Umbilical cord (tissue), 2 donors: ENCODE measurements around the gene FAM20B. TPM values are rescaled to one million over a fixed set of nuclear protein-coding genes. Genes with fewer than 3 reads are reported as not detected.

Experiments
- DNase-seq: peaks from one replicate; pipeline ENCODE4 v3.0.0-alpha.2; 2015; ENCODE audit warnings: low spot score
- total RNA-seq: library from RNA; depleted of rRNA; stranded (reverse); fragments of >200 nt; gene quantifications from one replicate; pipeline ENCODE4 v1.2.3, GENCODE V29; 2014; ENCODE audit warnings: low replicate concordance; ENCODE audit not compliant: insufficient read depth

Gene FAM20B
- total RNA-seq, 1 donor from 2014 or later, result 31.1 TPM

DNA sequence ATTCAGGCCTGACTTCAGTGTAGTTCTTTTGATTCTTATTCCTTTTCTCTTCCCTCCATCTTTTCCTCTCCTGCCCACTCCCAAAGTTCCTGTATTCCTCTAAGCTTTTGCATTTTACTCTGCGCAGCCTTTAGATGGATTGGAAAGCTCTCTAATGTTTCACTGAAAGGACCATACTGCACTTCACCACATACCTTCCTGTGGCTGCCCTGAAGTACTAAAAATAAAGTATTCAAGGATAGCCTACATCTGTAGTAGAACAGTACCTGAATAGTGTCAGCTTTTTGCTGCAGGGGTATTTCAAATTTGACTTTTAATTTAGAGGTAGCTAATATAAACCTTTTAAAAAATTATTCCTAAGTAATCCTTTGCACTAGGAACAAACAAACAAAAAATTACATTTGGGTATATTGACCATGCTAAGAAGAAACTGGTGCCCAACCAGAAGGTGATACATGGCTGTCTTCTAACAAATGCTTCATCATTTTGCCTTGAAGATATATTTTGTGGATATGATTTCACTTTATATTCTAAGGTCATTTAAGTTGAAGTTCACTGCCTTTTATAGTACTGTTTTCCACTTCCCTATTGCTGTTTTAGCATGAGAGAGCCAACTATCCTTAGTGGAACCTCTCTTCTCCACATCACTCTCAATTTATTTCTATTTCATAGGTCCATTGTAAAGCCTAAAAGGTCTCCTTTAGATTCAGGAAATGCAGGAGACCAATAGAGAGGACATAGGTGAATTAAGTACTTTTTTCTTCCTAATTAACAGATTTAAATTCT lies 22.8 kb downstream of the FAM20B start:
- no peak for DNase-seq

DNA sequence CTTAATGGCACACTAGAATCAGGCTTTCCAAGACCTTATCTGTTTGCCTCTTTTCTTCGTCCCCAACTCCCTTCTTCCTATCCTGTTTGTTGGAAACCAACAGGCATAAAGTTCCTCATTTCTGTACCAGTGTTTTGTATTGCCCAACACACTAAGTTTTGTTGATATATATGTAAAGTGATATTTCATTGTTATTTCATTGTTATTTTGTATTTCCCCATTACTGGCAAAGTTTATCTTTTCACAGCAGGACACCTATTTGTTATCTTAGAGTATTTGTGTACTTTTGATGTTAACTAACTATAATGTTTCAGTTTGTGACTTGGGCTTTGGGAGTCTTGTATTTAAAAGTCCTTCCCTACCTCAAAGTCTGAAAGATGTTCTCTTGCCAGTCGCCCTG lies 27.1 kb downstream of the FAM20B start:
- no peak for DNase-seq

DNA sequence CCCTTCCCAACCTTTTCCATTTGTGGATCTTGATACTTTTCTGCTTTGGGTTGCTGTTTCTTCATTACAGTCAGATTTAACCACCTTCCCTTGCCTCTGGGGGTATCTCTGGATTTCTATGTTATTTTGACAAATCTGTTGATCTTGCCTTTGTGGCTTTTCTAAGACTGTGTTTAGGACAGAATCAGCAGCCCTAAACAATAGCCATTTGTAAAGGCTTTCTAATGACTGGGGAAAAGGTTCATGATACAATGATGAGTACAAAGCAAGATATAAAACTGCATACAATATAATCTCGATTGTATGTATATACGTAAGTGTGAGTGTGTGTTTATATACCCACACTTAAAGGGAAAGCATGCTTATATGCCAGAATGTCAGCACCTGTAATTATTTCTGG lies 27.8 kb downstream of the FAM20B start:
- no peak for DNase-seq

DNA sequence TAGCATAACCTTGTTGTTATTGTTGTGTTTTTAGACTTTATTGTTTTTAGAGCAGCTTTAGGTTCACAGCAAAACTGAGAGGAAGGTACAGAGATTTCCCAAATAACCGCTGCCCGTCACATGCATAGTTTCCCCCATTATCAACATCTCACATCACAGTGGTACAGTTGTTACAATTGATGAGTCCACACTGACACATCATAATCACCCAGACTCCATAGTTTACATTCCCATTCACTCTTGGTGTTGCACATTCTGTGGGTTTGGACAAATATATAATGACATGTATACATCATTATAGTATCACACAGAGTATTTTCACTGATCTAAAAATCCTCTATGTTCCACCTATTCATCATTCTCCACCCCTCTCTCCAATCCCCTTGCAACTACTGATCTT lies 30.2 kb downstream of the FAM20B start:
- no peak for DNase-seq

DNA sequence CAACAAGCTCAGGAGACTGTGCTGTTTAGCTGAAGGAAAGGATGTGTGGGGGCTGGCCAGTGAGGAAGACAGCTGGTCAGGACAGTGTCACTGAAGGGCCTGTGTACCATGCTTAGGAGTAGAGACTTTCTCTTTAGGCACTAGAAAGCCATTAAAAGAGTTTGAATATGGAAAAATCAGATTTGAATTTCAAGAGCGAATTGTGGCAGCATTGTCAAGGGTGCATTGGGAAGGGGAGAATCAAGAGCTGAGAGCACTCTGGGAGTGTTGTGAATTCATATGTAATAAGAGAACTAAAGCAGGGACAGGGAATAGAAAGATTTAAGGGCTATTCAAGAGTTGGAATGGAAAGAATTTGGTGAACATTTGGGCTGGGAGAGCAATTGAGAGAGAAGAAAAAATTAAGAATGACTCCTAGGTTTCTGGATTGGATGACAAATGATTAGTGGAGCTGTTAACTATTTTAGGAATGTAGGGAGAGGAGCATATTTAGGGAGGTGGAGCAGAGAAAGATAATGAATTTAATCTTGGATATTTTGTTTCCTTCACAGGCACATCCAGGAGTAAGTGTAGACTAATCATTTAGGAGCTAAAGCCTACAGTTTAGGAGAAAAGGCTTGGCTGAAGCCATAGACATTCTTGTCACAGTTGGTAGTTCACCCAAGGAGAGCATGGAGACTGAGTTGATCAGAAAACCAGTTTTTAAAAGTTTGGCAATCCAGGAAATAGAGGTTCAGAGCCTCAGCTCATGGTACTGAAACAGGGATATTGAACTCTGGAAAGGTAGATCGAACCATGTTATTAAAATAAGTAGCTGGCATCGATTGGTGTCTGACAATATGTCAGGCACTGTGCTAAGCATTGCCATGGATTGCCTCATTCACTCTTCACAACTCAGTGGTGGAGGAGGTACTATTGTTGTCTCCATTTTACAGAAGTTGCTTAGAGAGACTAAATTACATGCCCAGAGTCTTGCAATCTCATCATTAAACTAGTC lies 33.1 kb downstream of the FAM20B start:
- no peak for DNase-seq

DNA sequence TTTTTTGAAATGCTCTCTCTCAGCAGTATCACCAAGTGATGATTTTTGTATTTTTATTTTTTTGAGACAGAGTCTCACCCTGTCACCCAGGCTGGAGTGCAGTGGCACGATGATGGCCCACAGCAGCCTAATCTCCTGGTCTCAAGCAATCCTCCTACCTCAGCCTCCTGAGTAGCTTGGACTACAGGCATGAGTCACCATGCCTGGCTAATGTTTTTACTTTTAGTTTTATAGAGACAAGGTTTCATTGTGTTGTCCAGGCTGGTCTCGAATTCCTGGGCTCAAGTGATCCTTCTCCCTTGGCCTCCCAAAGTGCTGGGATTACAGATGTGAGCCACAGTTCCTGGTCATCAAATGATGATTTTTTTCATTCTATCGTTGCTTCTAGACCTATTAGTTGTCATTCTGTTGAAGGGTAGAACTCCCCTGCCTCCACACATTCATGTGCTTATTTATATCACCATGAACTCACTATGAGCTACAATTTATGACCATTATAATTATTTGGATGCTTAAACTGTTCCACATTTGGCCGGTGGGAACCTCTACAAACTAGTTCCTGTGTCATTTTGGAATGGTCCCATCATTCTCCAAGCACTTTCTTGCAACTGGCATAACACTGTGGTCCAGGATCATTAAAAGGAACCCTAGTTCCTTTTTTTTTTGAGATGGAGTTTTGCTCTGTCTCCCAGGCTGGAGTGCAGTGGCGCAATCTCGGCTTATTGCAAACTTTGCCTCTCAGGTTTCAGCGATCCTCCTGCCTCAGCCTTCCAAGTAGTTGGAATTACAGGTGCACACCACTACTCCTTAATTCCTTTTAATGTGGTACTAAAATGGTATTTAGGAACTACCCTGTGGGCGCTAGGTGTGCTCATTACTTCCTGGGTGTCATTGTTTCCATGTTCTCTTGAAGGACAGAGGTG lies 35.9 kb downstream of the FAM20B start:
- no peak for DNase-seq

DNA sequence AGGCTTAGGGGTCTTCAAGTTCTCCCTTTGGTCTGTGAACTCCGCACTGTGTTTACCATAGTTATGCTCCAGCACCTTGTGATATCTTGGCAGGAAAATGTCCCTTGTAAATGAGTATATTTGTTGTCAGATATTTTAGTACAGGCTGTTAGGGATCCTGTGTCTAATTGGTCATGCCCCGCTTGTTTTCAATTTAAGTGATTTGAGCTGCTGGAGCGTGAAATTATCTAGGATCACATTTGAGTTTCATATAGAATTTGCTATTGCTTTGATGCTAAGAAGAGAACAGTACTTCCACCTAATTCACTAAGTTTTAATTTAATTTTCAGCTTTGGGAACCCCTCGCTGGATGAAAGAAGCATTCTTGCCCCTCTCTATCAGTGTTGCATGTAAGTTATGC lies 40.8 kb downstream of the FAM20B start:
- DNase-seq, result no peak

DNA sequence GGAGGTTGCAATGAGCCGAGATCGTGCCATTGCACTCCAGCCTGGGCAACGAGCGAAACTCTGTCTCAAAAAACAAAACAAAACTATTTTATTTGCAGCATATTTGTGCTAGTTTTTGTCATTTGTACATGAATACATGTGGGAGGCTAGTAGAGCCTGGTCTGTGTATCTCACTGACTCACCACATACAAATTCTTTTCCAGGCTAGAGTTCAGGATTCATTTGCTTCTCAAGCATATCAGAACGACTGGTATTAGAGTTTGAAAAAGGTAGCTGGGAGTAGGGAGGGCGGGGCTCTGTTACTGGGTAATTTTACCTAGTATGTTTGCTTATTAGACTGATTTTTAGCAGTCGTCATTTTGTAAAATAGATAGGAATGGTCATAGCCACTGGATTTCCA lies 51.7 kb downstream of the FAM20B start:
- DNase-seq, result no peak

DNA sequence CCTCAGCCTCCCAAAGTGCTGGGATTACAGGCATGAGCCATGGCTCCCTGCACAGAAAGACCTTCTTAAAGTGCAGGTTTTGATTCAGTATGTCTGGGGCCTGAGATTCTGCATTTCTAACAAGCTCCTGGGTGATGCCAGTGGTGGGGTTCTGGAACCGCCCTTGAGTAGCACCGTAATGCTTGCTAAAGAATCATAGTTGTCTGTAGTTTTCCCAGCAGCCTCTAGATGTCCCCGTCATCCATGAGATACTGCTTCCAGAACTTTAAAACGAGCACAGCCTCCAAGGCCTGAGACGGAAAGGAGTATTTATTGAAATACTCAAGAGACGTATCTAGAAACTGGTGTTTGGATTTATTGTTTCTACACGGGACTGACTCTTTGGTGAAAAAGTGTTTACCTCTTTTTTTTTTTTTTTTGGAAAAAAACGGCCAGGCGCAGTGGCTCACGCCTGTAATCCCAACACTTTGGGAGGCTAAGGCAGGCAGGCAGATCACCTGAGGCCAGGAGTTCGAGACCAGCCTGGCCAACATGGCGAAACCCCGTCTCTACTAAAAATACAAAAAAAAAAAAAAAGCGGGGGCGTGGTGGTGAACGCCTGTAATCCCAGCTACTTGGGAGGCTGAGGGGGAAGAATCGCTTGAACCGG lies 53.5 kb downstream of the FAM20B start:
- peak; percentile 83 for DNase-seq

DNA sequence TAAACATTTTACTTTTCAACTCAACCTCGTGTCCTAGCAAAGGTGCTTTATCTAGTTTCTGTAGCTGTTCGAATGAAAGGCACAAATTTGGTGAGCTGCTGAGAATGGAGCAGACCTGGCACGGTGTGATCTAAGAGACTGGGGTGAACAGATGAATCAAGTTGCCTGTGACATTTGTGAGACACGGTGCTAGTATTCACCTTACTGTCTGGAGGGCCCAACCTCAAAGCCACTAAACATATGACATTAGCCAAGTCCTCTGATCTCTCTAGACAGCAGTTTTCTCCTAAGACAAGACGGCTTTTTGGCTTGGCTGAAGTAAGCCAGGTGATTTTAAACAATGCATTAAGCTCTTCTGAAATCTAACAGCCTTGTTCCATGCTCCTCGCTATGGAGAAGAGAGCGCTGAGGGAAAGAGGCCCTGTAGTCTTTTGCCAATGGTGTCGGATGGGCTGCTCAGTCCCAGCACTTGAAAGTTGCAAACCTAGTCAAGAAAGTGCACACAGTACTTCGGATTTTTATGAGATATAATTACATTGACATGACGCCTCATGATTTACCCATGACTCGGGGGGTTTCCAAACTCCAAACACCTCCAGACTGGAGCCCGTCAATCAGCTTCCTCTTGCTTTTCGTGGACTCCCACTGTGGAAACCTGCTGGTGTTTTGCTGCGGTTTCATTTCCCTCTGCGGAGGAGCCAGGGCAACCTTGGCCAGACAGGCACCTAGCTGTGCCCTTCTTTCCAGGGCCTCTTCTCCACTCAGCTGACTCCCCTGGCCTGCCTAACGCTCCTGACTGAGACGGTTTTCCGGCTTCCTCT lies 55.4 kb downstream of the FAM20B start:
- DNase-seq, result no peak

DNA sequence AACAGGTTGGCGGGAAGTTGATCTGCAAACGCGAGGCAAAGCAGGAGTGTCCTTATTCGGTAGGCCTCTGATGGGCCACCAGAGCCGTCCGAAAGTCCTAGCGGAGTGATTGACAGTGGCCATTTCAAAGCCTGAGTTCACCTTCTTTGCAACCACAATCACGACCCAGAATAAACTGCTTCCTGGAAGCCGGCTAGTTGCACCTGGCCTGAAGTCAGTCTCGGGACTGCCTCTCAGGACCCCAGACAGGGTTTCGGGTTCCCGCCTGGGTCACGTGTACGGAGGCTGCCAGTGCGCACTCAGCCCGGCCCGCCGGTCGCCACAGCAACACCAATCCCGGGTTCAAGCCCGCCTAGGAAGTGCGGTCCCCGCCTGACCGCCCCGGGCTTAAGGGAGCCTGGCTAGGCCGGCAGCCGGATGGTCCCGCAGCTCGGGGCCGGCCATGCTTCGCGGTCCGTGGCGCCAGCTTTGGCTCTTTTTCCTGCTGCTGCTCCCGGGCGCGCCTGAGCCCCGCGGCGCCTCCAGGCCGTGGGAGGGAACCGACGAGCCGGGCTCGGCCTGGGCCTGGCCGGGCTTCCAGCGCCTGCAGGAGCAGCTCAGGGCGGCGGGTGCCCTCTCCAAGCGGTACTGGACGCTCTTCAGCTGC lies 56.1 kb downstream of the FAM20B start, which contains the start of gene TOR3A:
TOR3A (plus strand) TSS at position 384 of the 646 bp plus-strand sequence; CDS start at position 443, 59 bp downstream.
- DNase-seq, result peak; percentile 94

DNA sequence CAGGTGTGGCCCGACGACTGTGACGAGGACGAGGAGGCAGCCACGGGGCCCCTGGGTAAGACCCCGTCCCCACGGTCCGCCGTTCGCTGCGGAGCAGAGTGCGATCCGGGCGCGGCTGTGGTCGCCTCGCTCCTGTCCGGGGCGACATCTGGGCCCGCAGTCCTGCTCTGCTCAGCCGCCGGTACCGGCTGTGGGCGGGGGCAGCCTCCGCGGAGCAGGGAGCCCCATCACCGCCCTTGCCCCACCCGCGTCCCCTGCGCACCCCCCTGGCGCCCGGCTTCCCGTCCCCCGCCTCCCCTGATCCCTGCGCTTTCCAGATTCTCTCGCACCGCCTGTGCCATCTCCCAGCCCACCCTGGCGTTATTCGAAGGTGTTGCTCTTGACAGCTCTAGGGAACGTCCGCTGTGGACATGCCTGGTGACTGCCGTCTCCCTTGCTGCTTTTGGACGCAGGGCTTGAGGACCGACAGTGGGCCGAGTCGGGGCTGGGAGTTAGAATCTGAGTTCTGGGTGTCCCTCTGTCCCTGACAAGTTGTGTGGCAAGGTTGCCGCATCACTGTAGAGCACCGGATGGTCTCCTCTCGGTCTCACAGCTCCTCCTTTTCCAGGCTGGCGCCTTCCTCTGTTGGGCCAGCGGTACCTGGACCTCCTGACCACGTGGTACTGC lies 56.8 kb downstream of the FAM20B start:
- DNase-seq, result peak; percentile 19

DNA sequence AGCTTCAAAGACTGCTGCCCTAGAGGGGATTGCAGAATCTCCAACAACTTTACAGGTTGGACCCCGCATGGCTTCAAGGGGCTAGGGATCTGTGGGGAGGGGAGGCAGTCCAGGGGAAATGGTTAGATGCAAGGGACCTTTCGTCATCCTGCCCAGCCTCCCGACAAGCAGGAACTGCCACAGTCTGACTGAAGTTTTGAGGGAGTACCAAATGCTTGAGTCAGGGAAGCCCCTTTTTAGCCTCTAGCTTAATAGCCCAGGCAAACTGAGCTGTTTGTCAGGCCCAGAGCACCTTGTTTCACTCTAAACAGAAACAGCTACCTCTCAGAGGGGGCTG lies 57.3 kb downstream of the FAM20B start:
- peak; percentile 8 for DNase-seq

DNA sequence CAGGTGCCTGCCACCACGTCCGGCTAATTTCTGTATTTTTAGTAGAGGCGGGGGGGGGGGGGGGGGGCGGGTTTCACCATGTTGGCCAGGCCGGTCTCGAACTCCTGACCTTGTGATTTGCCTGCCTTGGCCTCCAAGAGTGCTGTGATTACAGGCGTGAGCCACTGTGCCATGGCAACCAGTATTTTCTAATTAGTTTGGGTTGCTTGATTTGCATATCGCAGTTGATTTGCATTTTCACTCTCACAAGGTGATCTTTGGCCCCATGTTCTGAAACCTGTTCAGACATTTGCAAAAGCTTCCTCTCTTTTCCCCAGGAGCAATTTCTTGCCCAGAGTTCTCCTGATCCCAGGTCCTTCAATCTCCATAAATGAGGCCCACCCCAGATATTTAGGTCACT lies 57.8 kb downstream of the FAM20B start:
- DNase-seq, result no peak

DNA sequence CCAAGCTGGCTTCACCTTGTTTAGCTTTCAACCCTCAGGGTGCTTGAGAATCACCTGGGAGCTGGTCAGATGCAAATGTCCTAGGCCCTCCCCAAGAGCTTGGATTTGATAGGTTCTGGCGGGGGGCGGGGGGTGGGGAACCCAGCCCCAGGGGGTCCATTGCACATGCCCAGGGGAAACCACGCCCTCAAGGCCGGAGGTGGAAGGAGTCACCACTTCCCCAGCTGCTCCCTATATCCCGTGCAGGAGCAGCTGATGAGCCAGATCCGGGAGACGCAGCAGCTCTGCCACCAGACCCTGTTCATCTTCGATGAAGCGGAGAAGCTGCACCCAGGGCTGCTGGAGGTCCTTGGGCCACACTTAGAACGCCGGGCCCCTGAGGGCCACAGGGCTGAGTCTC lies 62.0 kb downstream of the FAM20B start:
- DNase-seq, result no peak

DNA sequence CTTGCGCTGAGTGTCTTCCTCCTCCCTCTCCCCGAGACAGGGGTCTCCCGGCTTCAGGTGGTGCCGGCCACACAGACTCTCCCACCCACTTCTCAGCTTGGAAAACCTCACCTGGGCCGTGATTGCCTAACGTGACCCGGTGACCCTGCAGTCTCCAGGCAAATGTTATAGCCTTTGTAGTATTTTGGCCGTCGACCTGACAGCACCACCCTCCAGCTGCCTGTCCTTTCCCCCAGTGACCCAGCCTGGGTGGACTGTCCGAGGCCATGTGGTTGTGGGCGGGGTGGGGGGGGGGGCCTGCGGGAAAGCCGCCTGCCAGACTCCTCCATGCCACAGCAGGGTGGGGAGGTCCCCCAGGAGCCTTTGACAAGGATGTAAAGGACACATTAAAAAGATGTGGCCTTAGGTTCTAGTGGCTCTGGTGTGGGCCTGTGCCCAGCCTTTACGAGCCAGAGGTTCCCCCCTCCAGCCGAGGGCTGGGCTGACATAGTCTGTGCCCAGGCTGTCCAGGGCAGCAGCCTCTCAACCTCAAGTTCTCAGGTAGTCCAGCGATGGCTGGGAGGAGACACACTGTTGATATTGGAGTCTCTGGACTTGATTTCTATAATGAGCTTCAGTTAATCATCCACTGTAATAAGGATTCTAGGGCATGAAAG lies 64.3 kb downstream of the FAM20B start:
- no peak for DNase-seq

DNA sequence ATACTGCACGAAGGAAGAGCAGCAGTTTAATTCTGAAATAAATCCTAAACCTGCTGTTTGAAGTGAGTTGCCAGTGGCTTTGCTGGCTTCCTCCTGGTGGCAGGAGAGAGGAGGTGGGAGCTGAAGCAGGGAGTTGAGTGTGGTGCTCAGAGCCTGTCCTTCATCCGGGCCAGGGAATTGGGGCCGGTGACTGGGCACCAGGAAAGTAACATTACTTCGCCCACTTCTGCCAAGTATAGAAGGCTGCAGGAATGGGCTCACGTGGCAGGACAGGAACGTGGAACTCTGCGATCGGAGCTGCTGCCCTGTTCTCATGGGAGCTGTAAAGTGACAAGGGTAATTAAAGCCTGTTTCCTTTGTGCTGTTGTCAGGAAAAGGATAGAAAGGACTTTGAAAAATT lies 64.8 kb downstream of the FAM20B start:
- DNase-seq, result no peak

DNA sequence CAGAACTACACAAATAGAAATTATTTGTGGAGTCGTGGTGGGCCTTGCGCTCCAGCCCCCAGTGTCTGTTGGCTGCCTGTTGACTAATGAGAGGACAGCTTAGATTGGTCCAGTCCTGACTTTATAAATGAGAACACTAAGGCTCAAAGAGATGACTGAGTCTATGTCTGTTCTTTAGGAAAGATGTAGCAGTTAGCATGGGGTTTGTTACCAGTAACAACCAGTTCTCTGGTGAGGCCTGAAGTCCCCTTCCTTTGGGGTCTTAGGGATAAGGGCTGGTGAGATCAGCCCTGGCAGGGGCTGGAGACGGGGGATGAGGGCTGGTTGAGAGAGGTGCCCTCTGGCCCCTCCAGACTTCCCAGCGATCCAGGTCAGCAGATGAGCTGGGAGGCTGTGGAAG lies 65.2 kb downstream of the FAM20B start:
- no peak for DNase-seq
